HepG2 (cell line): ENCODE measurements around the gene CIROP. TPM values are rescaled to one million over a fixed set of nuclear protein-coding genes. Genes with fewer than 3 reads are reported as not detected.

Source experiments
- CBFB ChIP-seq: sonication (generic); formaldehyde crosslinking; IDR thresholded peaks from 2 replicates; pipeline ENCODE4 v1.4.0; 2020; ENCODE audit warnings: missing genetic modification reagents
- GLI4 ChIP-seq: sonication (generic); formaldehyde crosslinking; IDR thresholded peaks from 2 replicates; pipeline ENCODE4 v1.5.1; 2020; ENCODE audit warnings: missing genetic modification reagents, mild to moderate bottlenecking, moderate library complexity, borderline replicate concordance
- HES4 ChIP-seq: sonication (generic); formaldehyde crosslinking; IDR thresholded peaks from 2 replicates; pipeline ENCODE4 v1.9.0; 2021; ENCODE audit warnings: mild to moderate bottlenecking, missing genetic modification reagents, borderline replicate concordance
- HMG20A ChIP-seq: IDR thresholded peaks from 2 replicates; pipeline ENCODE4 v1.6.1; 2016; ENCODE audit warnings: borderline replicate concordance
- IRF2 ChIP-seq: IDR thresholded peaks from 2 replicates; pipeline ENCODE4 v1.6.1; 2018; ENCODE audit warnings: missing genetic modification reagents, missing compliant biosample characterization
- KAT7 ChIP-seq: IDR thresholded peaks from 2 replicates; pipeline ENCODE4 v1.6.1; 2018; ENCODE audit warnings: borderline replicate concordance, missing compliant biosample characterization
- MED1 ChIP-seq: sonication (generic); formaldehyde crosslinking; IDR thresholded peaks from 2 replicates; pipeline ENCODE4 v1.4.0; 2020; ENCODE audit warnings: missing genetic modification reagents
- REL ChIP-seq: sonication (generic); formaldehyde crosslinking; conservative IDR thresholded peaks from 2 replicates; pipeline ENCODE4 v1.8.0; 2022; ENCODE audit warnings: mild to moderate bottlenecking, missing genetic modification reagents, moderate library complexity
- THAP11 ChIP-seq: IDR thresholded peaks from 2 replicates; pipeline ENCODE4 v1.6.1; 2016; ENCODE audit warnings: missing biosample characterization, missing genetic modification reagents
- ZNF136 ChIP-seq: sonication (generic); formaldehyde crosslinking; IDR thresholded peaks from 2 replicates; pipeline ENCODE4 v1.8.1; 2022; ENCODE audit warnings: low read depth, mild to moderate bottlenecking, moderate library complexity, missing genetic modification reagents
- ZNF225 ChIP-seq: sonication (generic); formaldehyde crosslinking; IDR thresholded peaks from 2 replicates; pipeline ENCODE4 v1.4.0; 2020; ENCODE audit warnings: mild to moderate bottlenecking, missing genetic modification reagents
- ZNF556 ChIP-seq: sonication (generic); formaldehyde crosslinking; IDR thresholded peaks from 2 replicates; pipeline ENCODE4 v1.4.0; 2020; ENCODE audit warnings: mild to moderate bottlenecking, missing genetic modification reagents, borderline replicate concordance
- ZNF720 ChIP-seq: sonication (generic); formaldehyde crosslinking; IDR thresholded peaks from 2 replicates; pipeline ENCODE4 v1.4.0; 2020; ENCODE audit warnings: missing genetic modification reagents
- ZNF816 ChIP-seq: sonication (generic); formaldehyde crosslinking; IDR thresholded peaks from 2 replicates; pipeline ENCODE4 v1.8.0; 2022; ENCODE audit warnings: missing genetic modification reagents, mild to moderate bottlenecking, borderline replicate concordance
- polyA plus RNA-seq, 8 experiments: library from polyadenylated mRNA; depleted of rRNA in 3 of 8; stranded (reverse) in 7 of 8; unstranded in 1 of 8; fragments of >200 nt; fragmentation: Illumina TruSeq in 4 of 8; extraction: Trizol in 4 of 8; gene quantifications; 2 replicates each; pipeline versions ENCODE4 v1.2.1 to v1.2.3, GENCODE V29; 2011 to 2016; ENCODE audit warnings: low read depth in 4 of 8, missing spikeins in 1 of 8, mixed read lengths in 1 of 8; ENCODE audit not compliant: insufficient read depth in 1 of 8
- total RNA-seq, 5 experiments: library from RNA; depleted of rRNA; stranded (reverse); fragments of >200 nt; fragmentation: Illumina TruSeq; extraction: Trizol; gene quantifications; 2 replicates each; pipeline ENCODE4 v1.2.3, GENCODE V29; 2016; ENCODE audit warnings: low read depth in 1 of 5
- TF ChIP-seq, protein P1 (sequence below): sonication (generic); formaldehyde crosslinking; IDR thresholded peaks from 2 replicates; pipeline ENCODE4 v1.8.0; 2022; ENCODE audit warnings: missing genetic modification reagents, low read depth, mild to moderate bottlenecking, borderline replicate concordance
- TF ChIP-seq, protein P2 (sequence below): sonication (generic); formaldehyde crosslinking; IDR thresholded peaks from 2 replicates; pipeline ENCODE4 v1.4.0; 2020; ENCODE audit warnings: missing genetic modification reagents, mild to moderate bottlenecking, borderline replicate concordance
- TF ChIP-seq, protein P3 (sequence below): sonication (generic); formaldehyde crosslinking; IDR thresholded peaks from 2 replicates; pipeline ENCODE4 v1.5.1; 2020; ENCODE audit warnings: mild to moderate bottlenecking, missing genetic modification reagents, borderline replicate concordance
- TF ChIP-seq, protein P4 (sequence below): sonication (generic); formaldehyde crosslinking; IDR thresholded peaks from 2 replicates; pipeline ENCODE4 v1.4.0; 2020; ENCODE audit warnings: missing genetic modification reagents, low read depth, mild to moderate bottlenecking, borderline replicate concordance

Gene CIROP
- total and polyA plus RNA-seq, 2 of the 13 experiments (the other 11 are each of a cell fraction or from before 2014, with no cell fraction given), result 0.07 TPM; not detected in 1

DNA sequence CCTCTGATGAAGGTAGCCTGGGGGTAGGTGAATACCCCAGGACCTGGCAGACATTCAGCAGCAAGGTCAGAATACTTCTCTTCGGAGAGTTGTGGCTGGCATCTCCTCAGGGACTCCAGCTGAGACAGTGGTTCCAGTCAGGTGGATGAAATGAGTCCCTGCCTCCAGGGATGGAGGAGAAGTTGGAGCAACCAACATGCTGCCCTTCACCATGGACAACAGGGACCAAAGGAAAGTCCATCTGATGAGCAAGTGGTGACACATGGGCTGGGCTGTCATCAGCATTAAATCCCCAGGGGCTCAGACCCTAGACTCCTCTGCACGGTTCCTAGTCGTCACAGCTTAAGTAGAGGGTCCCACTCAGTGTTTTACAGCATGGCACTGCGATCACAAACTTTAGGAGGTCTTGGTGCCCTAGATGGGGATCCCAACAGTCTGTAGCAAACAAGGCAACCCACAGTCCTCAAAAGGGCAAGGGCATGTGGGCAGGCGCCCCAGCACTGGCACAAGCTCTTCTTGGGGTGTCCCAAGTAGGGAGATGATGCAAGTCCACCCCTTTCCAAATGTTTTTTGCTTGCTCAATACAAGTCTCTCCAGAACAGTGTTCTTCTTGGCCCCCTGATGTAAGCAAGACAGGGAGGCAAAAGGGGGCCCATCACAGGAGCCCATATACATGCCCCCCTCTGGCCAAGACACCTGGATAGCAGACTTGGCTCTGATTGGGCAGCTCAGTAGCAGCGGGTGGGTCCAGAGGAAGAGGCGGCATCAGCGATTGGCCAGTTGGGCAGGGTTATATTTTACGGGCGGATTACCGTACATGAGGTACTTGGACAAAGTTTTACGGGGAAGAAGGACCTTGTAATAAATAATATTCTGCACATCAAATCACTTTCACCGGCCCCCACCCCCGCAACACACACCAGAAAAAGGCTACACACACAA is 36.7 kb downstream of the CIROP start (continued):
- TF ChIP-seq REL (CRISPR knock-in tag) (no peak), KAT7 (no peak), ZNF816 (CRISPR knock-in tag) (no peak), ZNF136 (CRISPR knock-in tag) (0 out of 2 replicates have a peak, but pooled peaks have one; percentile 18), HMG20A (CRISPR knock-in tag) (no peak), GLI4 (CRISPR knock-in tag) (no peak; the same call in 1 of the 2 replicates), ZNF225 (CRISPR knock-in tag) (no peak), IRF2 (no peak), CBFB (CRISPR knock-in tag) (no peak), ZNF556 (CRISPR knock-in tag) (no peak), THAP11 (no peak), MED1 (CRISPR knock-in tag) (no peak), HES4 (no peak), ZNF720 (no peak)
- TF ChIP-seq, protein P1, sequence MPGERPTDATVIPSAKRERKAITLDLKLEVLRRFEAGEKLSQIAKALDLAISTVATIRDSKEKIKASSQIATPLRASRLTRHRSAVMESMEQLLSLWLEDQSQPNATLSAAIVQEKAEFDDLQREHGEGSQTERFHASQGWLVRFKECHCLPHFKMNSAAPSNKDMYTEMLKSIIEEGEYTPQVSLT, result no peak
- TF ChIP-seq, protein P2, sequence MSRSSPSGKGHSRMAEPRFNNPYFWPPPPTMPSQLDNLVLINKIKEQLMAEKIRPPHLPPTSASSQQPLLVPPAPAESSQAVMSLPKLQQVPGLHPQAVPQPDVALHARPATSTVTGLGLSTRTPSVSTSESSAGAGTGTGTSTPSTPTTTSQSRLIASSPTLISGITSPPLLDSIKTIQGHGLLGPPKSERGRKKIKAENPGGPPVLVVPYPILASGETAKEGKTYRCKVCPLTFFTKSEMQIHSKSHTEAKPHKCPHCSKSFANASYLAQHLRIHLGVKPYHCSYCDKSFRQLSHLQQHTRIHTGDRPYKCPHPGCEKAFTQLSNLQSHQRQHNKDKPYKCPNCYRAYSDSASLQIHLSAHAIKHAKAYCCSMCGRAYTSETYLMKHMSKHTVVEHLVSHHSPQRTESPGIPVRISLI (CRISPR knock-in tag), result no peak
- TF ChIP-seq, protein P3, sequence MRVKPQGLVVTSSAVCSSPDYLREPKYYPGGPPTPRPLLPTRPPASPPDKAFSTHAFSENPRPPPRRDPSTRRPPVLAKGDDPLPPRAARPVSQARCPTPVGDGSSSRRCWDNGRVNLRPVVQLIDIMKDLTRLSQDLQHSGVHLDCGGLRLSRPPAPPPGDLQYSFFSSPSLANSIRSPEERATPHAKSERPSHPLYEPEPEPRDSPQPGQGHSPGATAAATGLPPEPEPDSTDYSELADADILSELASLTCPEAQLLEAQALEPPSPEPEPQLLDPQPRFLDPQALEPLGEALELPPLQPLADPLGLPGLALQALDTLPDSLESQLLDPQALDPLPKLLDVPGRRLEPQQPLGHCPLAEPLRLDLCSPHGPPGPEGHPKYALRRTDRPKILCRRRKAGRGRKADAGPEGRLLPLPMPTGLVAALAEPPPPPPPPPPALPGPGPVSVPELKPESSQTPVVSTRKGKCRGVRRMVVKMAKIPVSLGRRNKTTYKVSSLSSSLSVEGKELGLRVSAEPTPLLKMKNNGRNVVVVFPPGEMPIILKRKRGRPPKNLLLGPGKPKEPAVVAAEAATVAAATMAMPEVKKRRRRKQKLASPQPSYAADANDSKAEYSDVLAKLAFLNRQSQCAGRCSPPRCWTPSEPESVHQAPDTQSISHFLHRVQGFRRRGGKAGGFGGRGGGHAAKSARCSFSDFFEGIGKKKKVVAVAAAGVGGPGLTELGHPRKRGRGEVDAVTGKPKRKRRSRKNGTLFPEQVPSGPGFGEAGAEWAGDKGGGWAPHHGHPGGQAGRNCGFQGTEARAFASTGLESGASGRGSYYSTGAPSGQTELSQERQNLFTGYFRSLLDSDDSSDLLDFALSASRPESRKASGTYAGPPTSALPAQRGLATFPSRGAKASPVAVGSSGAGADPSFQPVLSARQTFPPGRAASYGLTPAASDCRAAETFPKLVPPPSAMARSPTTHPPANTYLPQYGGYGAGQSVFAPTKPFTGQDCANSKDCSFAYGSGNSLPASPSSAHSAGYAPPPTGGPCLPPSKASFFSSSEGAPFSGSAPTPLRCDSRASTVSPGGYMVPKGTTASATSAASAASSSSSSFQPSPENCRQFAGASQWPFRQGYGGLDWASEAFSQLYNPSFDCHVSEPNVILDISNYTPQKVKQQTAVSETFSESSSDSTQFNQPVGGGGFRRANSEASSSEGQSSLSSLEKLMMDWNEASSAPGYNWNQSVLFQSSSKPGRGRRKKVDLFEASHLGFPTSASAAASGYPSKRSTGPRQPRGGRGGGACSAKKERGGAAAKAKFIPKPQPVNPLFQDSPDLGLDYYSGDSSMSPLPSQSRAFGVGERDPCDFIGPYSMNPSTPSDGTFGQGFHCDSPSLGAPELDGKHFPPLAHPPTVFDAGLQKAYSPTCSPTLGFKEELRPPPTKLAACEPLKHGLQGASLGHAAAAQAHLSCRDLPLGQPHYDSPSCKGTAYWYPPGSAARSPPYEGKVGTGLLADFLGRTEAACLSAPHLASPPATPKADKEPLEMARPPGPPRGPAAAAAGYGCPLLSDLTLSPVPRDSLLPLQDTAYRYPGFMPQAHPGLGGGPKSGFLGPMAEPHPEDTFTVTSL (CRISPR knock-in tag), result no peak
- TF ChIP-seq, protein P4, sequence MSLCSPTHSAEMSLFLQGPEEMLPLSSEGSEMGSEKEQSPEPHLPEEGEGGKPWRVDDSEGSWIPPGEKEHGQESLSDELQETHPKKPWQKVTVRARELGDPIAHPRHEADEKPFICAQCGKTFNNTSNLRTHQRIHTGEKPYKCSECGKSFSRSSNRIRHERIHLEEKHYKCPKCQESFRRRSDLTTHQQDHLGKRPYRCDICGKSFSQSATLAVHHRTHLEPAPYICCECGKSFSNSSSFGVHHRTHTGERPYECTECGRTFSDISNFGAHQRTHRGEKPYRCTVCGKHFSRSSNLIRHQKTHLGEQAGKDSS (CRISPR knock-in tag), result no peak
